NCI-H2196 (cell line): ENCODE results near the gene PPM1G.
A peak's percentile ranks its signal among the peaks of the same experiment; 100 is the strongest.
"Not testable (repeated sequence)": the region's sequence is repeated elsewhere in the genome, so short reads cannot be mapped to it uniquely, and the experiment has no call there.

Experiments
- DNase-seq: peaks from one replicate; lab custom pipeline; 2025; ENCODE audit not compliant: unreplicated experiment; lab: John Stamatoyannopoulos, UW

The PPM1G gene, protein sequence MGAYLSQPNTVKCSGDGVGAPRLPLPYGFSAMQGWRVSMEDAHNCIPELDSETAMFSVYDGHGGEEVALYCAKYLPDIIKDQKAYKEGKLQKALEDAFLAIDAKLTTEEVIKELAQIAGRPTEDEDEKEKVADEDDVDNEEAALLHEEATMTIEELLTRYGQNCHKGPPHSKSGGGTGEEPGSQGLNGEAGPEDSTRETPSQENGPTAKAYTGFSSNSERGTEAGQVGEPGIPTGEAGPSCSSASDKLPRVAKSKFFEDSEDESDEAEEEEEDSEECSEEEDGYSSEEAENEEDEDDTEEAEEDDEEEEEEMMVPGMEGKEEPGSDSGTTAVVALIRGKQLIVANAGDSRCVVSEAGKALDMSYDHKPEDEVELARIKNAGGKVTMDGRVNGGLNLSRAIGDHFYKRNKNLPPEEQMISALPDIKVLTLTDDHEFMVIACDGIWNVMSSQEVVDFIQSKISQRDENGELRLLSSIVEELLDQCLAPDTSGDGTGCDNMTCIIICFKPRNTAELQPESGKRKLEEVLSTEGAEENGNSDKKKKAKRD

DNA sequence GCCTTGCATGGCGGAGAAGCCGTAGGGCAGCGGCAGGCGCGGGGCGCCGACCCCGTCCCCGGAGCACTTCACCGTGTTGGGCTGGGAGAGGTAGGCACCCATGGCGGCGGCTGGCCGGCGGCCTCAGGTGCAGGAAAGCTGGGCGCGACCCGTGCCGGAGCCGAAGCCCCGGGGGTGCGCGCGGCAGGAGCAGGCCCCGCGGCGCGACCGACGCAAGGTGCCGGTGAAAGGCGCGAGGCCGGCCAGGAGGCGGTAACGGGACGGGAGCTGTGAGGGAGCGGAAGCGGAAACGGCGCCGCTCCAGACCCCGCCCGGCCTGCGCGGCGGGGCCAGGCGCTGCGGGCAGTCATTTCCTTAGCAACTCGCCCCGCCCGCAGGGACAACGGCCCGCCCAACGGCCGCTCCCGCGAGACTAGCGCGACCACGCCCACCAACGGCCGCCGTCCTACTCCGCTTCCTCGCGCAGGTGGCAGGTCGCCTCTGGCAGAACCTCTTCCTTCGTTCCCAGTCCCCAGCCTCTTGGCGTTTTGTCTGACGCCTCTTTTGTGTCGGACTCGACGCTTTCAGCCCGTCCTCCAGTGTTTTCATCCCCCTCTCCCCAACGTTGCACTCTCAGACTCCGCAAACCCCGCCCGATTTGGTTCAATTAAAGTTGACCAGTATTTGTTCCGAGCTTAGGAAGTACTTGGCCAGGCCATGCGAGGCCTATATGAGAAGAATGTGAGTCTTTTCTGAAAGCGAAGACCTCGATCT is at the start of gene PPM1G:
Gene PPM1G (minus strand): TSS at position 271 of the 753 bp plus-strand sequence. CDS start 169 bp downstream, at position 102.
- DNase-seq, result peak; percentile 98

DNA sequence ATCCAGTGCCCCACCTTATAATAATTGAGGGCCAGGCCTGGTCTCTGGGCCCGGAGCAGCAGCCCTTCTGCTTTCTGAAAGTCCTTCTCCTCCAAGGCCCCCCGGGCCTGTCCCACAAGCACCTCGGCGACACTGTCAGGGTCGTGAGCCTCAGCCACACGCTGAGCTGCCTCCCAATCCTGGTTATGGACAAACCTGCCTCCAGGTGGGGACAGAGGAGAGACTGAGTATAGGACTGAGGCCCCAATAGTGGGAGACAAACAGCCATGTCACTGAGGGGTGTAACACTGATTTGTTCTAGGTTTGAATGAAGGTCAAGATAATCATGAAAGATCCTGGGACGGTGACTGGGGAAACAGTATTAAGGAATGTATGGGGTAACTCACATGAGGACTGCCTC is 44.6 kb upstream of the PPM1G start:
- DNase-seq, result no peak

DNA sequence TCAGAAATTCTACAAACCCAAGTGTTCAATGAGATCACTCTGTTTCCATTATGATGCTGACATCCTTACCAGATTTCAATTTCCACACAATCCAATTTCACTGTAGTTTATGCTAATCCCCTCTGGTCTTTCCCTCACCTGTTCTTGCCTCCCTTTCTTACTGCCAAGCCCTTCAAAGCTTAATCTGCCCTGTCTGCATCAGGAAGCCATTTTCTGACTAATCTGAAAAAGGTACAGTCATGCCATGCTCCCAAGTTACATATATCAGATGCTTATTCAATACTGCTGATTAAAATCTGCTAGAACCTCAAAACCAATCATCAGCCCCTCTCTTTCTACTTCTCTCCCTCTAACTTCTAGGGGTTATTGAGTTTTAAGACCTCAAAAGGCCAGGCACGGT is 41.7 kb upstream of the PPM1G start:
- DNase-seq, result no peak

DNA sequence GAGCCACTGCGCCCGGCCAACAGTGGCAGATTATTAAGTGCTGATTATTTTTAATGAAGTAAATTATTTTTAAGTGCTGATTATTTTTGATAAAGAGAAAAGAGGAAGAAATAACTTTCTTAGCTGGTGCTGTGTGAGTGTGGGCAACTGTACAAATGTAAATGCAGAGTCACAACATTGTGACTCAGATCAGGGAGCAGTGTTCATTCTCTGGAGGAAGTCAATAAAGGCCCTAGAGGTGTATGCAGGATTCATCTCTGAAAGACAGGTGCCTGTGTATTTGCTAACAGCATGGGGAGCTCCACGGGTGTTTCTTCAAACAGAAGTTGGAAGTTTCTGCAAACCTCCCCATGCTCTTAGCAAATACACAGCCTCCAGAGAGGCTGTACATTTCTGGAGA is 39.0 kb upstream of the PPM1G start:
- no peak for DNase-seq

DNA sequence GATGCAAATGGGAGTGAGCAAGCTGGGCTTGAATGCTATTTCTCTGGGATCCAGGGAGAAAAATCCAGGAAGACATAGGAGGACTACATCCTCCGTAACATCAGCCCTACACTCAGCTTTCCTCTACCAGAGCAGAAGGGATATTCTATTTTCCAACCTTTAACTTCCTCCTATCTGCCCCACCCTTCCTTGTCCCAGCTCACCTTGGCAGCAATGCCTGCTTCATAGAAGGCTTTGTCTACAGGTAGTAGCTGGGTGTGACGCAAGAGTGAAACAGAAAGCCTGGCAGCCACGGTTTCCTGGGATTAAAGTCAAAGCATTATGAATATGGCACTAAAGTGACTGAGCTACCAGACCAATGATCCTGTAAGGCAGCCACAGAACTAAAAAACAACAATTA is 36.7 kb upstream of the PPM1G start:
- DNase-seq, result peak; percentile 71

DNA sequence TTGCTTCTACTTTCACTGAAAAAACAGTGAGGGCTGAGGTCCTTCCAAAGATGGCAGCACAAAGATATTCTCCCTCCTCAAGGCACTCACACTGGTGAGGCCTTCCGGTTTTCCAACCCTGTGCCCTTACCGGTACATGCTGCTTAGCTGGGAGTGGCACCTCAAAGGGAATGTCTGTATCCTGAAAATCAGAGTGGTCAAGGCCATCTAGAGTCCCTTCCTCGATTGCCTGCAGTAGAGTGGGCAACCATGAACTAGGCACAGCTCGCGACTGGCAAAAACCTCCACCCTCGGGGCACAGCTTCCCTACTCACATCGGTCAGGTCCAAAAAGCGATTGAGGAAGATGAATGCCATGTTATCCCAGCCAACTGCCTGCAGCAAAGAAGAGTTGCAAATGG is 36.2 kb upstream of the PPM1G start:
- no peak for DNase-seq

DNA sequence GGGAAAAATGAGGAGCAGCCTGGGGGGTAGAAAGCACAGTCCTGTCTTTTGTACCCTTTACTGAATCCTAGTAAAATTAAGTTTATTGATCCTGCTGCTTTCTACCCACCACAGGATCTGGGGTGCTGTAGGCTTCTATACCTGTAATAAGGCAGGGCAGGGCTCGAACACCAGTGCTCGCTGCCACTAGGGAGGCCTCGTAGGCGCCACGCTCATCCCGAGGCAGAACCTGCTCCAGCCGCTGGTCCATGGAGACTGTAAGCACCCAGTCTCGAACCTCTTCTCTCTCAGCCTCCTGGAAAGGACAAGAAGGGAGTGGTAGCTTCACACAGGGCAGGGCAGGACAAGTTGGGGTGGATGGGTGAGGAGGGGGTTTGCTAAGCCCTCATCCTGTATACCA is 35.8 kb upstream of the PPM1G start:
- no peak for DNase-seq

DNA sequence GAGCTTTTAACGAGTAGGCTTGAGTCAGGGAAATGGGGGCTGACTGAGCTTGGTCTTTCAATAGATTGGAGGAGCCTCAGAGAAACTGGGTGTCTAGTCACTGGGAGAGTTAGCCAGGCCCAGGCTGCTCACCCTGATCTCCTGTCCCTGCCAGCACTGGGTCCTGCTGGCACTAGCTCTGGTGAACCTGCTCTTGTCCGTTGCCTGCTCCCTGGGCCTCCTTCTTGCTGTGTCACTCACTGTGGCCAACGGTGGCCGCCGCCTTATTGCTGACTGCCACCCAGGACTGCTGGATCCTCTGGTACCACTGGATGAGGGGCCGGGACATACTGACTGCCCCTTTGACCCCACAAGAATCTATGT is 33.5 kb upstream of the PPM1G start:
- no peak for DNase-seq

DNA sequence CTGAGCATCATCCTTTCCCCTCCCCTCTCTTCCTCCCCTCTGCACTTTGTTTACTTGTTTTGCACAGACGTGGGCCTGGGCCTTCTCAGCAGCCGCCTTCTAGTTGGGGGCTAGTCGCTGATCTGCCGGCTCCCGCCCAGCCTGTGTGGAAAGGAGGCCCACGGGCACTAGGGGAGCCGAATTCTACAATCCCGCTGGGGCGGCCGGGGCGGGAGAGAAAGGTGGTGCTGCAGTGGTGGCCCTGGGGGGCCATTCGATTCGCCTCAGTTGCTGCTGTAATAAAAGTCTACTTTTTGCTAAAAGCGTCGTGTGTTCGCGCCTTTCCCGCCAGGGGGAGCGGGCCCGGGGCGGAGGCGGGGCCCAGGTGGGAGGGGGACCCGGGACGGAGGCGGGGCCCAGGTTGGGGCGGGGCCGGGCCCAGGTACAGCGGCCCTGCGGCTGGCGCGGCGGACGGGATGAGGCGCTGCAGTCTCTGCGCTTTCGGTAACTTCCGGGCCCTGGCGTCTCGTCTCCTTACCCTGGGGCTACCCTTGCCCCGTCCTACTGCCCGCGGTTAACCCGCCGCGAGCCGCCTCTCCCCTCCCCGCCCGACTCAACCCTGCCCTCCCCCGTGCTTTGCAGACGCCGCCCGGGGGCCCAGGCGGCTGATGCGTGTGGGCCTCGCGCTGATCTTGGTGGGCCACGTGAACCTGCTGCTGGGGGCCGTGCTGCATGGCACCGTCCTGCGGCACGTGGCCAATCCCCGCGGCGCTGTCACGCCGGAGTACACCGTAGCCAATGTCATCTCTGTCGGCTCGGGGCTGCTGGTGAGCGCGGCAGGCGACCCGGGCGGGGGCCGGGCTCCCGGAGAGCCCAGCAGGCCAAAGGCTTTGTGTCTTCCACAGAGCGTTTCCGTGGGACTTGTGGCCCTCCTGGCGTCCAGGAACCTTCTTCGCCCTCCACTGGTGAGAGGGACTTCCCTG is 32.8 kb upstream of the PPM1G start, which contains the start of gene KRTCAP3:
Gene KRTCAP3 (plus strand): TSS at position 424 of the 962 bp plus-strand sequence. CDS start 32 bp downstream, at position 456.
- peak; percentile 87 for DNase-seq

DNA sequence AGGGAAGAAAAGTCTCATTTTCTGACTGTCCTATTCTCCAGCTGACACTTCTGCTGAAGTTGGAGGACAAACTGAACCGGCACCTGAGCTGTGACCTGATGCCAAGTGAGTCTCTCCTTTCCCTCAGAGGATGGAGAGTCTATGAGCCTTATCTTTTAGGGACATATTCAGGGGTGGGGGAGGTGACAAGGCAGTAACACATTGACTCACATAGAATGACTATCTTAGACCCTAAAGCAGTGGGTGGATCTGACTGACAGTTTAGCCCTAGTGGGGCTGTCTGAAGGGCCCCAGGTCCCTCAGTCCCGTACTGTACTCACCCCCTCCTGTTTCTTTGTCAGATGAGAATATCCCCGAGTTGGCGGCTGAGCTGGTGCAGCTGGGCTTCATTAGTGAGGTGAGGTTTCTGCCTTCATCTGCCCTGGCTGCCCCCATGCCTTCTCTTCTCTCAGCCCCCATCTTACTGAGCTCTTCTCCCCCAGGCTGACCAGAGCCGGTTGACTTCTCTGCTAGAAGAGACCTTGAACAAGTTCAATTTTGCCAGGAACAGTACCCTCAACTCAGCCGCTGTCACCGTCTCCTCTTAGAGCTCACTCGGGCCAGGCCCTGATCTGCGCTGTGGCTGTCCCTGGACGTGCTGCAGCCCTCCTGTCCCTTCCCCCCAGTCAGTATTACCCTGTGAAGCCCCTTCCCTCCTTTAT is 32.0 kb upstream of the PPM1G start:
- no peak for DNase-seq

DNA sequence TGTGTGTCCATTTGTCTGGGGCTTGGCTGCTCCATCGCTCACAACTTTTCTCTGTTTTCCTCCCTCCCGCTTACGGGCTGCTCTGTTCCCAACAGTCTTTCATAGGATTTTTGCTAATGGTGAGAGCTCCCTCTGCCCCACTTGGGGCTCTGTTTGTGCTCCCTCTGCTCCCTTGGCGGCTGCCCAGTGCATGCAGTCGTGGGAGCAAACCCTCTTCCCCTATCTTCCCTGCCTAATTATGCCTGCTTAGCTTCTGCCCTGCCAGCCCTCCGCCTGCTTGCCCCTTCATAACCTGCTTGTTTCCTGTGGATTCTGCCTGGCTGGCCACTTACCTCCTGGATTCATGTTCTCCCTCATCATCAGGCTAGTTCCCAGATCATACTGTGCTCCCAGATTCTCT is 26.2 kb upstream of the PPM1G start:
- no peak for DNase-seq

DNA sequence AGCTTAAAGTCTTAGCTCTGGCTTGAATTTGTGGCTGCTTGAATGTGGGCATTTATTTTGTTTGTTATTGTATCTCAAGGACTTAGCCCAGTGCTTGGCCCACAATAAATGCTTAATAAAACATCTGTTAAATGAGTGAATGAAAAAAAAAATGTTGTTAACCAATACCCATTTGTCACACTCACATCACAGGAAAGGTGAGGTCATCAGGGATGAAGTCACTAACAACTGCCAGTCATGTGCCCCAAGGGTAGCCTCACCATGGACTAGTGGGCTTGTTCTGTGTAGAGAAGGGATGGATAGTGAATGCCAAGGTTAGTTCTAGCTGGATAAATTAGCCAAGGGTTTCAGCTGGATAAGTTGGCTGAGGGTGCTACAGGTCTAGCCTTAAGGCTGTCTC is 22.0 kb upstream of the PPM1G start:
- DNase-seq, result no peak

DNA sequence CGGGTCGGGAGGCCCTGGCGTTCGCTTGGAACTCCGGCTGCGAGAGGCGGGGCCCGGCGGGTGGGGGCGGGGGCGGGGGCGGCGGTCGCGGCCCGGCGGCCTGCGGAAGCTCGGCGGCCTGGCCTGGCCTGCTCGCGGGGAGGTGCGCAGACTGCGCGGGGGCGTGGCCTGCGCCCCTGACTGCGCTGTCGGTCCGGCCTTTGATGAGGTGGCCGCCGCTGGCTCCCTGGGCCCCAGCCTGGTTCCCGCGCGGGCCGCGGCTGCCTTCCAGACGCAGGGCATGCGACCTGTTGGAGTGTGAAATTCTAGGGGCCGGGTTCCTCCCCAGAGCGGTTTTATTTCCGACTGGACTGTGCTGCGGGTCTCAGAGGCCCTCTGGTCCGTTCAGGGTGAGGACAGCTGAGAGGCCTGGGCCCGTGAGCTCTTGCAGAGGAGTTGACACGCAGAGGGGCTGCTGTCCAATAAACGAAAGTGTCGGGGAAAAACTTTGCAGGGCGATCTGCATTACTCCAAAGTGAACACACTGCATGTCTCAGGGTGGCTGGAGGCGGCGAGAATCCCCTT is 19.7 kb upstream of the PPM1G start:
- DNase-seq, result peak; percentile 76

DNA sequence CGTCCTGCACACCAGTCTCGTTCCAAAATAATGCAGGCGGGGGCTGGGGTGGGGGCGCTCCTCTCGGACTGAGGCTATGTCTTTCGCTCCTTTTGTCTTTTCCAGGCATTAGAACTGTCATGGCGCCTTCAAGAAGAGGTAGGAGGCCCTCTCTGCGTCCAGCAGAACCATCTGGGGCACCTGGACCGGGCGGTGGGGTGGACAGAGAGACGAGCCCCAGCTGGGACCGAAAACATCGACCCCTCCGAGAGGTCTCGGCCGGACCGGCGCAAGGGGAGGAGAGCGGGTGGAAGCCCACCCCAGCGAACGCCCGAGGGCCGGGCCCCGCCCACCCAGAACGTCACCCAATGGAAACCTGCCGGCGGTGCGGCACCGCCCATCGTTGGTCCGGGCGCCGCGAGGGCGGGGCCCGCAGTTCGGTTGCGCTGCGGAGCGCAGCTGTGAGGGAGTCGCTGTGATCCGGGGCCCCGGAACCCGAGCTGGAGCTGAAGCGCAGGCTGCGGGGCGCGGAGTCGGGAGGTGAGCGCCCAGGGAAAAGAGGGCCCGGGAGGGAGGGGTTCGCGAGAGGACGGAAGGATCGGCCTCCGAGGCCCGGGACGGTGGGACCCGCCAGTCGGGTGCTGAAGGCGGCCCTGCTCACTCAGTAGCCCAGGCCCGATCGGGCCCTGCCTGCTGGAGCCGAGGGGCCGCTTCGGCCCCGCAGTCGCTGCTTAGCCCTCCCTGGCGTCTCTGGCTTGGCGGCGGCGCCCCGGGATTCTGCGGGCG is 19.0 kb upstream of the PPM1G start, which contains the start of gene NRBP1:
Gene NRBP1 (plus strand): TSS at position 419 of the 765 bp plus-strand sequence. CDS start 4,643 bp downstream, outside the sequence.
- DNase-seq, result peak; percentile 96

DNA sequence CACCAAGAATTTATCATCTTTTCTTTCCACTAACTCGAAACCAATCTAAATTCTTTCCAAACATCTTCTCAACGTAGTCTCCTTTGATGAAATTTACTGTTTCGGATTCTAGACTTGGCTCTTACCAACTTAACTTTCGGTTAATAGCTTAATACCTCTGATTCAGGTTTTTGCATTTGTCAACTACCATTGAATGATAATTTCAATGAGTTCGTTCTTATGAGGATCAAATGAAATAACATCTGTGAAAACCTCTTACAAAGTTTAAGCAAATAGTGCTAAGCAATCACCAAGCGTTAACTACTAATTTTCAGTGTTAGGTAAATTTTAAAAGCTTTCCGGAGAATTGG is 18.4 kb upstream of the PPM1G start:
- DNase-seq, result no peak

DNA sequence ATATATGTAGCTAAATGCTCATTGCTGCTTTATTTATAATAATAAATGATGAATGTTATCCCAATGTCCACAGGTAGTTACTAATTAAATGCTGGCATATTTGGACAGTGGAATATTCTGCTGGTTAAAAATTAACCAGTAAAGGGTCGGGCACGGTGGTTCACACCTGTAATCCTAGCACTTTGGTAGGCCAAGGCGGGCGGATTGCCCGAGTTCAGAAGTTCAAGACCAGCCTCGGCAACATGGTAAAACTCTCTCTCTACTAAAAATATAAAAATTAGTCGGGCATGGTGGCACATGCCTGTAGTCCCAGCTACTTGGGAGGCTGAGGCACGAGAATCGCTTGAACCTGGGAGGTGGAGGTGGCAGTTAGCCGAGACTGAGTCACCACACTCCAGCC is 15.6 kb upstream of the PPM1G start:
- DNase-seq, result not testable (repeated sequence)

DNA sequence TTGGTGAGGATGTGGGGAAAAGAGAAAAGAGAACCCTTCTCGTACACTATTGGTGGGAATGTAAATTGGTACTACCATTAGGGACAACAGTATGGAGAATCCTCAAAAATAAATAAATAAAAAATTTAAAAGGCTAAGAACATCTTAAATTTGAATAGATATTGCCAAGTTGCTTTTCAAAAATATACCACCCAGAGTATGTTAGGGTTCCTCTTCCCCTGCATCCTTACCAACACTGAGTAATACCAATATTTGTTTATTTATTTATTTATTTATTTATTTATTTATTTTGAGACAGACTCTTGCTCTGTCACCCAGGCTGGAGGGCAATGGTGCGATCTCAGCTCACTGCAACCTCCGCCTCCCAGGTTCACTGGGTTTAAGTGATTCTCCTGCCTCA is 13.6 kb upstream of the PPM1G start:
- no peak for DNase-seq

DNA sequence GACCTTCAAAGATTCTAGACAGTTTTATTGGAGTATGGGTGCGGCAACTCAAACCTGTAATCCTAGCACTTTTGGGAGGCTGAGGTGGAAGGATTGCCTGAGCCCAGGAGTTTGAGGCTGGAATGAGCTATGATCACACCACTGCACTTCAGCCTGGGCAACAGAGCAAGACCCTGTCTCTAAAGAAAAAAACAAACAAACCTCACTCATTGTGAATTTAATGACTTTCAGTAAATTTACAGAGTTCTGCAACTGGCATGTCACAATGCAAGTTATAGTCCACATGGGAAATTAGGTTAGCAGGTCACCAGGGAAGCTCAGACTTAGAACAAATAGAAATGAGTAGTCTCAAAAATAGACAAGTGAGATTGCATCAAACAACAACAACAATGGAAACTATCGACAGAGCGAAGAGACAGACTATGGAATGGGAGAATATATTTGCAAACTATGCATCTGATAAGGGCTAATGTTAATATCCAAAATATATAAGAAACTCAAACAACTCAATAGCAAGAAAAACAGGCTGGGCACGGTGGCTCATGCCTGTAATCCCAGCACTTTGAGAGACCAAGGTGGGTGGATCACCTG is 12.4 kb upstream of the PPM1G start:
- DNase-seq, result no peak

DNA sequence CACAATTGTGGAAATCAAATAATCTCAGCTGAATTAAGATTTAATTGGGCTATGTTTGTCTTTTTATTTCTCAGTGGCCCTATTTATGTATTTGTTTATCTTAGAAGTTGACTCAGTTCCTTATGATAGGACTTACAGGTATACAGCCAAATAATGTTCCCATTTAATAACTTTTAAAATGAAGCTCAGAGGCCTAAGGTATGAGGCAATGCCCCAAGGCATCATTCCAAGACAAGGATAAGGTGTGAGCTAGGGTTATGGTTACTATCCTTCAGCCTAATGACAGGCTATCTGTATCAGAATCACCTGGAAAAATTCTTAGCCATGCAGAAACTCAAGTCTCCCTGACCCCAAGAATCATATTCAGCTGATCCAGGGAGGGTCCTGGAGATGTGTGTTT is 11.6 kb upstream of the PPM1G start:
- no peak for DNase-seq
